GM10248 (cell line): Measurements from ENCODE around the gene CPN1.

Experiments
- CTCF ChIA-PET: fragments of 300-600 bp; sonication (Branson Sonifier 250); formaldehyde crosslinking; extraction: SDS; loops from one replicate; lab custom pipeline; 2021; ENCODE audit warnings: antibody characterized with exemption; lab: Yijun Ruan, JAX
- POLR2A ChIA-PET: fragments of 350-650 bp; sonication (Branson Sonifier 250); formaldehyde crosslinking; extraction: SDS; loops from one replicate; lab custom pipeline; 2020; ENCODE audit warnings: antibody characterized with exemption; lab: Yijun Ruan, JAX
- DNase-seq: peaks from one replicate; pipeline ENCODE4 v3.0.0; 2012; ENCODE audit errors: extremely low spot score
- TF ChIP-seq, protein P1 (sequence below): IDR thresholded peaks from 2 replicates; pipeline ENCODE4 v1.5.1; 2012; ENCODE audit warnings: mild to moderate bottlenecking, low read depth; ENCODE audit errors: extremely low read depth, missing control alignments, control extremely low read depth

CPN1 gene

GRCh38 chr10:100009793-100010676, 71.6 kb downstream of the CPN1 start, which contains the start of gene DNMBP:
Gene DNMBP (minus strand): TSS chr10:100009947. CDS start chr10:99972124, 37,823 bp downstream.
- CTCF ChIA-PET = interaction anchor here (0.6 to 15.7 kb wide), 29 partner anchors 9 to 183 kb away, joined by 3 to 162 read pairs (median 4); no protein-coding TSS in a partner anchor
- POLR2A ChIA-PET = interaction anchor here (0.5 kb wide), 1 partner anchor 176 kb away, joined by 7 read pairs; the partner anchor contains the start of gene ERLIN1
- TF ChIP-seq, protein P1, sequence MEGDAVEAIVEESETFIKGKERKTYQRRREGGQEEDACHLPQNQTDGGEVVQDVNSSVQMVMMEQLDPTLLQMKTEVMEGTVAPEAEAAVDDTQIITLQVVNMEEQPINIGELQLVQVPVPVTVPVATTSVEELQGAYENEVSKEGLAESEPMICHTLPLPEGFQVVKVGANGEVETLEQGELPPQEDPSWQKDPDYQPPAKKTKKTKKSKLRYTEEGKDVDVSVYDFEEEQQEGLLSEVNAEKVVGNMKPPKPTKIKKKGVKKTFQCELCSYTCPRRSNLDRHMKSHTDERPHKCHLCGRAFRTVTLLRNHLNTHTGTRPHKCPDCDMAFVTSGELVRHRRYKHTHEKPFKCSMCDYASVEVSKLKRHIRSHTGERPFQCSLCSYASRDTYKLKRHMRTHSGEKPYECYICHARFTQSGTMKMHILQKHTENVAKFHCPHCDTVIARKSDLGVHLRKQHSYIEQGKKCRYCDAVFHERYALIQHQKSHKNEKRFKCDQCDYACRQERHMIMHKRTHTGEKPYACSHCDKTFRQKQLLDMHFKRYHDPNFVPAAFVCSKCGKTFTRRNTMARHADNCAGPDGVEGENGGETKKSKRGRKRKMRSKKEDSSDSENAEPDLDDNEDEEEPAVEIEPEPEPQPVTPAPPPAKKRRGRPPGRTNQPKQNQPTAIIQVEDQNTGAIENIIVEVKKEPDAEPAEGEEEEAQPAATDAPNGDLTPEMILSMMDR = peak; percentile 89
- peak; percentile 92 for DNase-seq

DNA sequence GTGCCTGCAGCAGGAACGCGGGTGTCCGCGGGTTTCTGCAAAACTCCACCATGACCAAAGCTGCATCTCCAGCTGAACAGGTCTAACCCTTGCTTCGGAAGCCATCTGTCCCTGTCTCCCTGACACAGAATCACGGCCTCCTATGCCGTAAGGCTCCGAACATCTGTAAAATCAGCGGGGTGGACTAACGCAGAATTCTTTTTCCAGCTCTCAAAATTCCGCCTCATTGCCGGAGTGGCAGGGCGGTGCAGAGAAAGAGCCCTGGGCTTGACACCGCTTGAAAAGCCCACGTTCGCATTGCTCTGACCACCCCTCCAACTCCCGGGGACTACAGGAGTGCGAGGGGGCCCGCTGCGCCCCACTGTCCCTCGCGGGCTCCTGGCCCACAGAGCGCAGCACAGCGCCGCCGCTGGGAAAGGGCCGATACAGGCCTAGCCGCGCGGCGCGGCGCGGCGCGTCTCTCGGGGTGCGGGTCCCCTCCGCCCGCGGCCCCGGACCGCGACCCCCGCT, 72.3 kb downstream of the CPN1 start:
- no peak for DNase-seq
- POLR2A ChIA-PET = interaction anchor here (0.5 kb wide), 1 partner anchor 176 kb away, joined by 7 read pairs; the partner anchor contains the start of gene ERLIN1
- CTCF ChIA-PET = interaction anchor here (0.6 to 15.7 kb wide), 28 partner anchors 9 to 183 kb away, joined by 3 to 162 read pairs (median 4); no protein-coding TSS in a partner anchor
- TF ChIP-seq, protein P1 = peak; percentile 65

DNA sequence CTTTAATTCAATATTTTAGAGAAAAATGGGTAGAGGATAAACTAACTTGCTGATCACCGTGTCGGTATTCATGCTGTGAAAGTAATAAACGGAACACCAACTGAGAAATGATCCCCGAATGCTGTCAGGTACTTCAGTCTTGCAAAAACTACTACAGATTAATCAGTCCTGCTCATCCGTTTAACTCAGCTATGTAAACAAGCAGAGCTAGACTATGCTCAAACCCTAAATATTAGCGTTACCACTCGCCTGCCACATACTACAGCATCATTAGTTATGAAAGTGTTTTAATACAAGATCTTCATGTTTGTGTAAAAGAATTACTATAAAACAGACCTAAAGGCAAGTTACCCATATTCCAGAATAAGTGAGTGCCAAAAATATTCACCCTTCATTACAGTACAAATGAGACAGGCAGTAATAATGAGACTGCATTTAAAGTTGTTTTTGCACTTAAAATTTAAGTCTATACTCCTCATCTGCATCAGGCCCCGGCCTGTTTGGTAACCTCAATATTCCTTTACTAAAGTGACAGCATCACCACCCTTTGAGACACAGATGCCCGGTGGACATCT, 72.9 kb downstream of the CPN1 start:
- no peak for DNase-seq
- ChIA-PET CTCF (interaction anchor here (1.1 to 15.7 kb wide), 18 partner anchors 10 to 163 kb away, joined by 3 to 162 read pairs (median 7); no protein-coding TSS in a partner anchor), POLR2A (no interaction called here)
- TF ChIP-seq, protein P1 = no peak

- TF ChIP-seq, protein P1 = no peak
- DNase-seq = no peak
- ChIA-PET CTCF (interaction anchor here (1.0 to 15.7 kb wide), 10 partner anchors 11 to 162 kb away, joined by 3 to 162 read pairs (median 15); no protein-coding TSS in a partner anchor), POLR2A (no interaction called here)
These were observed 73.5 kb downstream of the CPN1 start for GRCh38 chr10:100008142-100008522.

GRCh38 chr10:100007231-100008141, 74.2 kb downstream of the CPN1 start:
- TF ChIP-seq, protein P1 = no peak
- POLR2A ChIA-PET = no interaction called here
- DNase-seq = no peak
- CTCF ChIA-PET = interaction anchor here (0.8 to 15.7 kb wide), 10 partner anchors 11 to 162 kb away, joined by 3 to 162 read pairs (median 13); no protein-coding TSS in a partner anchor
